GM23338 (cell line): ENCODE data around the gene KCNMA1. TPM values are rescaled to one million over a fixed set of nuclear protein-coding genes. Genes with fewer than 3 reads are reported as not detected.

Source experiments
- ATAC-seq: fragments of 200-7000 bp; cut with Tn5 transposase; 3 replicates; pipeline ENCODE4 v1.9.1; 2020
- DNase-seq: peaks from one replicate; pipeline ENCODE4 v3.0.0-alpha.2; 2015; ENCODE audit warnings: low spot score
- H2AFZ ChIP-seq: fragments of 200-600 bp; sonication (generic); 2 replicates; pipeline ENCODE4 v1.8.0; 2016; ENCODE audit warnings: antibody characterized with exemption, mild to moderate bottlenecking, moderate library complexity
- H3F3A ChIP-seq: fragments of 200-600 bp; sonication (generic); replicated peaks from 2 replicates; pipeline ENCODE4 v1.8.0; 2017; ENCODE audit warnings: antibody characterized with exemption, mixed run types, low read depth
- H3K27ac ChIP-seq: fragments of 200-600 bp; sonication (generic); 2 replicates; pipeline ENCODE4 v1.6.1; 2016; ENCODE audit warnings: low read depth
- H3K27me3 ChIP-seq: fragments of 200-600 bp; sonication (generic); 2 replicates; pipeline ENCODE4 v1.8.0; 2016; ENCODE audit warnings: mild to moderate bottlenecking, mixed run types, moderate library complexity; ENCODE audit not compliant: insufficient read depth
- H3K36me3 ChIP-seq: fragments of 200-600 bp; sonication (generic); 2 replicates; pipeline ENCODE4 v1.8.0; 2016; ENCODE audit warnings: mild to moderate bottlenecking; ENCODE audit not compliant: insufficient read depth
- H3K4me1 ChIP-seq: fragments of 200-600 bp; sonication (generic); 2 replicates; pipeline ENCODE4 v1.8.0; 2016; ENCODE audit warnings: mild to moderate bottlenecking, moderate library complexity; ENCODE audit not compliant: insufficient read depth
- H3K4me2 ChIP-seq: fragments of 200-600 bp; sonication (generic); 2 replicates; pipeline ENCODE4 v1.7.1; 2017; ENCODE audit warnings: mixed run types
- H3K4me3 ChIP-seq: fragments of 200-600 bp; sonication (generic); 2 replicates; pipeline ENCODE4 v1.6.1; 2016; ENCODE audit warnings: mixed run types
- H3K79me2 ChIP-seq: fragments of 200-600 bp; sonication (generic); replicated peaks from 2 replicates; pipeline ENCODE4 v1.8.0; 2017; ENCODE audit warnings: mild to moderate bottlenecking; ENCODE audit not compliant: insufficient read depth
- H3K9me2 ChIP-seq: fragments of 200-600 bp; sonication (generic); 2 replicates; pipeline ENCODE4 v1.8.0; 2017; ENCODE audit not compliant: insufficient read depth
- H4K20me1 ChIP-seq: fragments of 200-600 bp; sonication (generic); replicated peaks from 2 replicates; pipeline ENCODE4 v1.8.0; 2017; ENCODE audit warnings: mild to moderate bottlenecking; ENCODE audit not compliant: insufficient read depth
- H3K27ac Mint-ChIP-seq: 2 replicates; pipeline ENCODE4 v1.8.0; 2020; ENCODE audit warnings: inconsistent platforms, mild to moderate bottlenecking, moderate library complexity, mixed read lengths
- H3K27me3 Mint-ChIP-seq: 3 replicates; pipeline ENCODE4 v1.8.0; 2022; ENCODE audit warnings: low read depth, mild to moderate bottlenecking, moderate library complexity, mixed read lengths, inconsistent platforms; ENCODE audit not compliant: insufficient read depth, poor library complexity
- H3K36me3 Mint-ChIP-seq: 3 replicates; pipeline ENCODE4 v1.8.0; 2021; ENCODE audit warnings: low read depth, mild to moderate bottlenecking, inconsistent platforms, moderate library complexity, mixed read lengths
- H3K4me1 Mint-ChIP-seq: 3 replicates; pipeline ENCODE4 v1.8.0; 2020; ENCODE audit warnings: mild to moderate bottlenecking, inconsistent platforms, mixed read lengths
- H3K4me3 Mint-ChIP-seq: 3 replicates; pipeline ENCODE4 v1.8.0; 2021; ENCODE audit warnings: moderate library complexity, mild to moderate bottlenecking, inconsistent platforms, mixed read lengths
- H3K9me3 Mint-ChIP-seq: 3 replicates; pipeline ENCODE4 v1.8.0; 2020; ENCODE audit warnings: moderate library complexity, mild to moderate bottlenecking, inconsistent platforms, mixed read lengths
- CREB1 ChIP-seq: fragments of 250-450 bp; sonication (Bioruptor Pico); IDR thresholded peaks from 2 replicates; pipeline ENCODE4 v1.5.0; 2020; ENCODE audit warnings: low read depth, mild to moderate bottlenecking, moderate library complexity
- ETS1 ChIP-seq: IDR thresholded peaks from 2 replicates; pipeline ENCODE4 v1.6.1; 2016; ENCODE audit warnings: antibody characterized with exemption
- EZH2 ChIP-seq: fragments of 200-600 bp; sonication (generic); IDR thresholded peaks from one replicate; pipeline ENCODE4 v1.8.0; 2017; ENCODE audit warnings: antibody characterized with exemption, mild to moderate bottlenecking, low read depth; ENCODE audit not compliant: unreplicated experiment
- EZH2phosphoT487 ChIP-seq: fragments of 200-600 bp; sonication (generic); IDR thresholded peaks from one replicate; pipeline ENCODE4 v1.8.1; 2018; ENCODE audit warnings: antibody characterized with exemption; ENCODE audit not compliant: unreplicated experiment
- JUNB ChIP-seq: IDR thresholded peaks from one replicate; pipeline ENCODE4 v1.6.1; 2016; ENCODE audit warnings: antibody characterized with exemption; ENCODE audit not compliant: unreplicated experiment
- POLR2AphosphoS5 ChIP-seq: IDR thresholded peaks from 2 replicates; pipeline ENCODE4 v1.6.1; 2016; ENCODE audit warnings: antibody characterized with exemption, low read depth
- REST ChIP-seq: IDR thresholded peaks from one replicate; pipeline ENCODE4 v1.6.1; 2018; ENCODE audit warnings: antibody characterized with exemption; ENCODE audit not compliant: unreplicated experiment
- STAT1 ChIP-seq: IDR thresholded peaks from one replicate; pipeline ENCODE4 v1.6.1; 2016; ENCODE audit warnings: antibody characterized with exemption; ENCODE audit not compliant: unreplicated experiment
- ZNF114 ChIP-seq: fragments of 250-450 bp; sonication (Bioruptor Pico); IDR thresholded peaks from 2 replicates; pipeline ENCODE4 v1.5.0; 2020; ENCODE audit warnings: mild to moderate bottlenecking, moderate library complexity
- ZNF331 ChIP-seq: fragments of 250-450 bp; sonication (Bioruptor Pico); IDR thresholded peaks from 2 replicates; pipeline ENCODE4 v1.5.0; 2020; ENCODE audit warnings: low read depth, mild to moderate bottlenecking, moderate library complexity
- polyA plus RNA-seq: library from polyadenylated mRNA; unstranded; fragments of >200 nt; fragmentation: Nextera tagmentation; extraction: Ambion mirVana; gene quantifications from 2 replicates; pipeline ENCODE4 v1.2.1, GENCODE V29; 2016
- total RNA-seq: library from RNA; depleted of rRNA; stranded (reverse); fragments of >200 nt; shearing (Covaris generic); gene quantifications from 2 replicates; pipeline ENCODE4 v1.2.3, GENCODE V29; 2014
- TF ChIP-seq, protein P1 (sequence below), 2 experiments: fragments of 200-600 bp in 1 of 2; sonication (generic) in 1 of 2; conservative IDR thresholded peaks; 2 replicates each; pipeline versions ENCODE4 v1.5.1 to v1.6.1; 2016 to 2017; ENCODE audit warnings: antibody characterized with exemption in 2 of 2, low read depth in 2 of 2, mild to moderate bottlenecking in 2 of 2, moderate library complexity in 1 of 2

Gene KCNMA1
- total and polyA plus RNA-seq, 2 experiments from 2014 or later: 8.2 to 9.0 TPM

- TF ChIP-seq REST (no peak), JUNB (no peak), EZH2 (no peak), POLR2AphosphoS5 (no peak), STAT1 (no peak), EZH2phosphoT487 (no peak), CREB1 (CRISPR knock-in tag) (no peak), ETS1 (no peak), ZNF331 (CRISPR knock-in tag) (no peak)
- TF ChIP-seq, protein P1, sequence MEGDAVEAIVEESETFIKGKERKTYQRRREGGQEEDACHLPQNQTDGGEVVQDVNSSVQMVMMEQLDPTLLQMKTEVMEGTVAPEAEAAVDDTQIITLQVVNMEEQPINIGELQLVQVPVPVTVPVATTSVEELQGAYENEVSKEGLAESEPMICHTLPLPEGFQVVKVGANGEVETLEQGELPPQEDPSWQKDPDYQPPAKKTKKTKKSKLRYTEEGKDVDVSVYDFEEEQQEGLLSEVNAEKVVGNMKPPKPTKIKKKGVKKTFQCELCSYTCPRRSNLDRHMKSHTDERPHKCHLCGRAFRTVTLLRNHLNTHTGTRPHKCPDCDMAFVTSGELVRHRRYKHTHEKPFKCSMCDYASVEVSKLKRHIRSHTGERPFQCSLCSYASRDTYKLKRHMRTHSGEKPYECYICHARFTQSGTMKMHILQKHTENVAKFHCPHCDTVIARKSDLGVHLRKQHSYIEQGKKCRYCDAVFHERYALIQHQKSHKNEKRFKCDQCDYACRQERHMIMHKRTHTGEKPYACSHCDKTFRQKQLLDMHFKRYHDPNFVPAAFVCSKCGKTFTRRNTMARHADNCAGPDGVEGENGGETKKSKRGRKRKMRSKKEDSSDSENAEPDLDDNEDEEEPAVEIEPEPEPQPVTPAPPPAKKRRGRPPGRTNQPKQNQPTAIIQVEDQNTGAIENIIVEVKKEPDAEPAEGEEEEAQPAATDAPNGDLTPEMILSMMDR (conservative IDR thresholded peaks at IDR 0.05; ENCODE audit: low read depth in 2 of 2): no peak
Measured at GRCh38 chr10:77195101-77195500, 442.5 kb downstream of the KCNMA1 start (continued).

DNA sequence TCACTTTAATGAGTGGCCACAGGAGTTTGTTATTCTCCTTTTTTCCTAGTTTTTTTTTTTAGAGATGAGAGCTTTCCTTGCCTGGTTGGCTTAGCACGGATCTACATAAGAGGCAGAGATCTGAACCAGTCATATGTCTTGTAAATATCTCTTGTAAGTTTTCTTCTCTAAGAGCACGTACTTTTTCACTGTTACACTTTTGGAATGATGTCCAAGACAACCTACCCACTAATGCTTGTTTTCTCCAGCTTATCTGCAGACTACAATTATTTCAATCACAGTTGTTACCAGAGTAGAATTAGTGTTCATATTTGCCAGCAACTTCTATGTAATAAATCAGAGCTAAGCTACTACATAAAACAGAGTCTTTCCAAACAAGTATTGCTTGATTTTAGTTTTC is 444.6 kb downstream of the KCNMA1 start:
- H3K36me3 ChIP-seq: no peaks in the 10 kb centered on the region
- H3K27ac ChIP-seq: no peak overlapping the region
- no peak for ATAC-seq
- H3F3A ChIP-seq: no peaks in the 10 kb centered on the region
- H3K27me3 Mint-ChIP-seq: peaks cover 2% of the 10 kb centered on the region
- H3K4me3 ChIP-seq: no peak overlapping the region
- H3K4me1 Mint-ChIP-seq: peaks cover 12% of the 10 kb centered on the region
- no peaks in the 10 kb centered on the region for H3K9me2 ChIP-seq
- no peak overlapping the region for H3K4me2 ChIP-seq
- H3K79me2 ChIP-seq: no peaks in the 10 kb centered on the region
- no peak overlapping the region for H3K4me3 Mint-ChIP-seq
- H3K9me3 Mint-ChIP-seq: no peaks in the 10 kb centered on the region
- H3K27me3 ChIP-seq: no peaks in the 10 kb centered on the region
- no peaks in the 10 kb centered on the region for H3K36me3 Mint-ChIP-seq
- no peak overlapping the region for H2AFZ ChIP-seq
- 0 out of 2 replicates have a peak, but pooled peaks cover 13% of the 10 kb centered on the region for H3K4me1 ChIP-seq
- H3K27ac Mint-ChIP-seq: no peak overlapping the region
- no peaks in the 10 kb centered on the region; the same call in 1 of the 2 replicates for H4K20me1 ChIP-seq
- DNase-seq: no peak
- TF ChIP-seq ZNF114 (CRISPR knock-in tag): no peak
- no peak for TF ChIP-seq REST
- TF ChIP-seq ZNF331 (CRISPR knock-in tag): no peak
- TF ChIP-seq ETS1: no peak
- no peak for TF ChIP-seq POLR2AphosphoS5
- TF ChIP-seq EZH2: no peak
- no peak for TF ChIP-seq EZH2phosphoT487
- TF ChIP-seq, protein P1 (conservative IDR thresholded peaks at IDR 0.05; ENCODE audit: low read depth in 2 of 2): no peak
